NB4 (cell line): ENCODE results near the gene TMEM238.

Experiments
- CTCF ChIP-seq: IDR thresholded peaks from one replicate; pipeline ENCODE4 v1.5.1; 2012; ENCODE audit warnings: low read depth, low read length
- MYC ChIP-seq: IDR thresholded peaks from 2 replicates; pipeline ENCODE4 v1.6.1; 2011; ENCODE audit warnings: low read depth, low read length
- POLR2A ChIP-seq: IDR thresholded peaks from 2 replicates; pipeline ENCODE4 v1.6.1; 2011; ENCODE audit warnings: mild to moderate bottlenecking; ENCODE audit not compliant: insufficient read length; ENCODE audit errors: extremely low read depth
- TF ChIP-seq, protein P1 (sequence below): IDR thresholded peaks from 2 replicates; pipeline ENCODE4 v1.6.1; 2011; ENCODE audit warnings: low read depth, low read length

DNA sequence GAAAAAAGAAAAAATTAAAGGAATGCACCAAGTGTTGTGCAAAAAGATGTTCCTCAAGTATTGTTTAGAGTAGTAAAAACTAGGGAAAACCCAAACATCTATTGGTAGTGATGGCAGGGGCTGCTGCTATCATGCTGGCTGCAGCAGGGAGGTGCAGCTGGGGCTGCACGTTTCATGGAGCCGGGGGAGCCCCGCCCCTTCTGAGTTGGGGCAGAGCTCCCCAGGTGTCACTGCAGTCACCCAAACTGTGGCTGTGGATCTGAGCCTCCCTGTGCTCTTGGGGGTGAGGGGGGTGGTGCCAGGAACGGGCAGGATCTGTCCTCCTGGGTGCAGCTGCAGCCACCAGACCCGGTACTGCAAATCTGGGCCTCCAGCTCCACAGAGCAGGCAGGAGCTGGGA is 35.0 kb upstream of the TMEM238 start:
- TF ChIP-seq CTCF = no peak
- TF ChIP-seq MYC = no peak
- TF ChIP-seq POLR2A = no peak
- TF ChIP-seq, protein P1, sequence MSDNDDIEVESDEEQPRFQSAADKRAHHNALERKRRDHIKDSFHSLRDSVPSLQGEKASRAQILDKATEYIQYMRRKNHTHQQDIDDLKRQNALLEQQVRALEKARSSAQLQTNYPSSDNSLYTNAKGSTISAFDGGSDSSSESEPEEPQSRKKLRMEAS = no peak
